Measurements from ENCODE around the gene SPSB1.

Gene SPSB1

DNA sequence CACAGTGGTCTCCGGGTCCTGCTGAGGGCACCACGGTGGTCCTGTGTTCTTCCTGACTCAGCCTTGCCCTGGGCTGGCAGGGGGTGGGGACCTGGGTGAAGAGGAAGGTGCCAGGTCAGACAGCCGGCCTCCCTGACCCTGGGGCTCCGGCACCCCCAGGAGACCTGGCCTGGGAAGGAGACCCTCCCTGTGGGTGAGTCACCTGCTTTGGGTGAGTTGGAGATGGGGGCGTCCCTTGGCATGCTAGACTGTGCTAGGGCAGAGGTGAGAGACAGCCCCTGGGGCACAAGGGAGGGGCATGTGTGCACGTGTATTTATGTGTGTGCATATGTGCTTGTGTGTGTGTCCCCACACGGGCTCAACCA is 23.4 kb downstream of the SPSB1 start:
- H3K4me3 ChIP-seq (ENCODE audit: control insufficient read depth, low read depth, low read length): no peak overlapping the region
- TF ChIP-seq, protein P1, sequence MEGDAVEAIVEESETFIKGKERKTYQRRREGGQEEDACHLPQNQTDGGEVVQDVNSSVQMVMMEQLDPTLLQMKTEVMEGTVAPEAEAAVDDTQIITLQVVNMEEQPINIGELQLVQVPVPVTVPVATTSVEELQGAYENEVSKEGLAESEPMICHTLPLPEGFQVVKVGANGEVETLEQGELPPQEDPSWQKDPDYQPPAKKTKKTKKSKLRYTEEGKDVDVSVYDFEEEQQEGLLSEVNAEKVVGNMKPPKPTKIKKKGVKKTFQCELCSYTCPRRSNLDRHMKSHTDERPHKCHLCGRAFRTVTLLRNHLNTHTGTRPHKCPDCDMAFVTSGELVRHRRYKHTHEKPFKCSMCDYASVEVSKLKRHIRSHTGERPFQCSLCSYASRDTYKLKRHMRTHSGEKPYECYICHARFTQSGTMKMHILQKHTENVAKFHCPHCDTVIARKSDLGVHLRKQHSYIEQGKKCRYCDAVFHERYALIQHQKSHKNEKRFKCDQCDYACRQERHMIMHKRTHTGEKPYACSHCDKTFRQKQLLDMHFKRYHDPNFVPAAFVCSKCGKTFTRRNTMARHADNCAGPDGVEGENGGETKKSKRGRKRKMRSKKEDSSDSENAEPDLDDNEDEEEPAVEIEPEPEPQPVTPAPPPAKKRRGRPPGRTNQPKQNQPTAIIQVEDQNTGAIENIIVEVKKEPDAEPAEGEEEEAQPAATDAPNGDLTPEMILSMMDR (conservative IDR thresholded peaks at IDR 0.05; ENCODE audit: control insufficient read depth, insufficient read depth, low read depth, low read length): no peak
- DNase-seq (ENCODE audit: low read depth): peak; percentile 49

DNA sequence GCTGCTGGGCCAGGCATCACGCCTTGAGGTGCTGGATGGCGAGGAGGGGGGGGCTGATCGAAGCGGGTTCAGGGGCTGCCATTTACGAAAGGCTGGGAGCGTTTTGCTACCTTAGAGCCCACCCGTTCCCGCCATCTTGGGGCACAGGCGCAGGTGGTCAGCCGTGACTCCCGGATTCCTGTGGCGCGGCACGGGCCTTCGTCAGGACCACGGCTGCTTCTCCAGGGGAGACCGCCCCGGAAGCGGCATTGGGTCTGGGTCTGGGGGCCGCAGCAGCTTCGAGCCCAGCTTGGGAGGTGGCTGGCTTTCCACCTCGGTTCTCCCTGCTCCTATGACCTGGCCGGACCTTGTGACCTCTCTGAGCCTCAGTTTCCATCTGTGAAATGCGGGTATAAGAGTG is 23.8 kb downstream of the SPSB1 start:
- H3K4me3 ChIP-seq (ENCODE audit: control insufficient read depth, low read depth, low read length): no peak overlapping the region
- TF ChIP-seq, protein P1 (conservative IDR thresholded peaks at IDR 0.05; ENCODE audit: control insufficient read depth, insufficient read depth, low read depth, low read length): no peak
- DNase-seq (ENCODE audit: low read depth): no peak

DNA sequence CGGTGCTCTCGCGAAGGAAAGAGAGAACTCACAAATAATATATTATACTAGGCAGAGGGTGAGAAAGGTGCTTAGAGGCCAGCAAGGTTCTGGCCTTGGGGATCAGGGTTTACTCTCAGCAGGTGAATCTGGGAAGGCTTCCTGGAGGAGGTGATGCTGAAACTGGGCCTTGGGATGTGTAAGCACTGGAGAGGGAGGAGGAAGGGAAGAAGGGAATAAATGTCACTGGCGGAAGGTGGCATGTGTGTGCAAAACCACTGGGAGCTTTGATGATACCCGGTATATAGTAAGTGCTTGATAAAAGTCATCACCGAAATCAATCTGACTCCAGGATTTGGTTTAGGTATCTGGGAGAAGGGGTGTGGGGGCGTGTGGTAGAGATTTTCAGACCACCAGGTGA is 24.4 kb downstream of the SPSB1 start:
- no peak overlapping the region for H3K4me3 ChIP-seq (ENCODE audit: control insufficient read depth, low read depth, low read length)
- TF ChIP-seq, protein P1 (conservative IDR thresholded peaks at IDR 0.05; ENCODE audit: control insufficient read depth, insufficient read depth, low read depth, low read length): no peak
- no peak for DNase-seq (ENCODE audit: low read depth)

DNA sequence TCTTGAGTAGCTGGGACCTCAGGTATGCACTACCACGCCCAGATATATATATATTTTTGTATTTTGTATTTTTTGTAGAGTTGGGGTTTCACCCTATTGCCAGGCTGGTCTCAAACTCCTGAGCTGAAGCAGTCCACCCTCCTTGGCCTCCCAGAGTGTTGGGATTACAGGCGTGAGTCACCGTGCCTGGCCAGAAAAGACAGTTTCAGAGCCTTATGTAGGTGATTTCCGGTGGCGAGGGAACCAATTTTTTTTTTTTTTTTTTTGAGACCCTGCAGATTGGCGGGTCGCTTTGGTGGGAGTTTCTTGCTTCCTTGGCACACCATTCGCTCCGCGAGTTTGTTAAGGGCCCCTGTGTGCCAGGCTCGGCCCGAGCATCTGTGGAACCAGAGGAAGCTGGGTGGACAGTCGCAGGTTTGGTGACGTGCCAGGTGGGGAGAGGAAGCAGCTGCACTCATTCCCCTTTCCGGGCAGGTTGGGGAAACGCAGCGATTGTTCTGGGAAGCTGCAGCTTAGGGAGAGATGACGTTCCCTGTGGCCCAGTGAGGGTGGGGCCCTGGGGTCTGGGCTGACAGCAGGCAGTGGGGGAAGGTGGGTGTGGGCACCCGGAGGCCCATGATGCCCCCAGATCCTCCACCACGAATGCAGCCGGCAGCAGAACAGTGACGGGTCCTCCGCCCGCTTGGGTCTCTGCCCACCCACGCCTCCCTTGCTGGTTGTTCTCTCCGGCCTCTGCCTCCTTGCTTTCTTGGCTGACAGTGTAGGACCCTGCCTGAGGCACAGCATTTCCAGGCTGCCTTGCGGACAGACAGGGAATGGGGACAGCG is 25.1 kb downstream of the SPSB1 start:
- no peak overlapping the region for H3K4me3 ChIP-seq (ENCODE audit: control insufficient read depth, low read depth, low read length)
- DNase-seq (ENCODE audit: low read depth): peak; percentile 66
- TF ChIP-seq, protein P1 (conservative IDR thresholded peaks at IDR 0.05; ENCODE audit: control insufficient read depth, insufficient read depth, low read depth, low read length): no peak

DNA sequence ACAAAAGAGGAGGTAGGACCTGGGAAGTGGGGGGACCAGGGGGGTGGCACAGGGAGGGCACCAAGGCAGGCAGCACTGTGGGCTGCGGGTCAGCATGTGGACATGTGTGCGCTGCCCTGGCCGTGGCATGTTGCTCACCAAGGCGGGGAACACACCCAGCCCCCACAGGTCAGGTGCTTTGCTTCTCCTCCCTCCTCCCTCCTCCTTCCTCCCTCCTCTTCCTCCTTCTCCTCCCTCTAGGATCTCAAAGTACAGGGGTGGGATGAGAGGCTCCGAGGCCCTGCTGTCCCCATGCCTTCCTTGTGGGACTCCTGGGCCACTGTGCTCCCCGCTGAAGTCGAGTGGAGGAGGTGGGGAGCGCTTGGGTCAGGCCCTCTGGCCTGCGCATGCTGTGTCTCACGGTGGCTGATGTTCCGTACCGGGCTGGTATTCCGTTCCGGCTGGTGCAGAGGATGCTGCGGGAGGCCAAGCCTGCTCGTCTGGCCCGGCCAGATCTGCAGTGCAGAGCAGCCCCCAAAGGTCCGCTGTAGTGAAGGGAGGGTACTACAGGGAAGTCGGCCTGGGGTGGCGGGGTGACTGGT is 26.6 kb downstream of the SPSB1 start:
- DNase-seq (ENCODE audit: low read depth): no peak
- TF ChIP-seq, protein P1 (conservative IDR thresholded peaks at IDR 0.05; ENCODE audit: control insufficient read depth, insufficient read depth, low read depth, low read length): no peak
- H3K4me3 ChIP-seq (ENCODE audit: control insufficient read depth, low read depth, low read length): no peak overlapping the region

DNA sequence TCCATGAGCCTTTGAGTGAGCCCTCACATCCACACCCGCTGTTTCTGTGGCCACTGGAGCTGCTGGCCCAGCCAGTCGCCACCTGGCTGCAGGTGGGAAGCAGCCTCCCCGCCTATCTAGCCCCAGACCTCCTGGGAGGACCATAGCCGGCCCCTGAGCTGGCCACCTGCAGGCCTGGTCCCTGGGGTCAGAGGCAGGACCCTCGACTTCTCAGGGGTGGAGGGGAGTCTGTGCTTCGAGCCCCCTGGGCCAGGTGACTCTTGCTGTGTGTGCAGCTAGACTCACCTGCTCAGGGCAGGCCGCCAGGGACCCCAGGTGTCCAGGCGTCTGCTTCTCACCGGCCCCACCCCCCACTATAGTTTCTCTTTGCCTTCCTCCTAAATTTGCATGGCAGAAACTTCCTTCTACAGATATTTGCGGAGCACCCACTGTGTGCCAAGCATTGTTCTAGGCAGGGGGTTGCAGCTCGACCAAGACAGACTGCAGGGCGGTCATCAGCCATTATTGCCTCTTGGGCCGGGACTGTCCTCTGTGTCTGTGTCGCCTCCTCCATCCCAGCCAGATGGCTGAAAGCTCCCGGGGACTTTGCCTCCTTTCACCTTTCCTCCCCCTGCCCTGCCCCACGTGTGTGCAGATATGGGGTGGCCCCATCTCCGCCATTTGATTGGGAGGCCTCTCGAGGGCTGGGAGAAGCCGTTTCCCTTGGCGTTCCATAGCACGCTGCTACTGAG is 27.3 kb downstream of the SPSB1 start:
- no peak overlapping the region for H3K4me3 ChIP-seq (ENCODE audit: control insufficient read depth, low read depth, low read length)
- DNase-seq (ENCODE audit: low read depth): no peak
- TF ChIP-seq, protein P1 (conservative IDR thresholded peaks at IDR 0.05; ENCODE audit: control insufficient read depth, insufficient read depth, low read depth, low read length): no peak

Data from fibroblast of mammary gland (primary cell).